Pancreas (tissue), 10 donors: ENCODE measurements around the gene ZFAND3. TPM values are rescaled to one million over a fixed set of nuclear protein-coding genes. Genes with fewer than 3 reads are reported as not detected.

Experiments used
- ATAC-seq, 4 donors: fragments of 200-7000 bp; cut with Tn5 transposase; one replicate each; pipeline versions ENCODE4 v1.8.0 to v1.9.1; 2020; ENCODE audit warnings: mild to moderate bottlenecking in 4 of 4, moderate library complexity in 4 of 4
- DNase-seq, 6 donors: peaks; one replicate each; pipeline ENCODE4 v3.0.0-alpha.2; 2020
- FAIRE-seq: peaks from 2 replicates; lab custom pipeline; 2012; peaks lifted over from hg19 to GRCh38; lab: Jason Lieb, UNC
- H3K27ac ChIP-seq, 4 donors: fragments of 200-600 bp; sonication (generic); 1 replicate in 3 of 4; 2 replicates in 1 of 4; pipeline versions ENCODE4 v1.5.0 to v1.8.0; 2020
- H3K27me3 ChIP-seq, 4 donors: fragments of 200-600 bp; one replicate each; pipeline ENCODE4 v1.8.0; 2021
- H3K36me3 ChIP-seq, 3 donors: fragments of 200-600 bp; sonication (generic) in 1 of 3; one replicate each; pipeline versions ENCODE4 v1.5.0 to v1.8.0; 2020 to 2021
- H3K4me1 ChIP-seq, 3 donors: fragments of 200-600 bp; one replicate each; pipeline ENCODE4 v1.8.0; 2021
- H3K4me3 ChIP-seq, 4 donors: fragments of 200-600 bp; sonication (generic) in 2 of 4; one replicate each; pipeline versions ENCODE4 v1.5.0 to v1.8.0; 2020 to 2021
- H3K9me3 ChIP-seq, 4 donors: fragments of 200-600 bp; one replicate each; pipeline ENCODE4 v1.8.0; 2021
- CTCF ChIP-seq, 4 donors: fragments of 200-600 bp; sonication (generic) in 3 of 4; IDR thresholded peaks; one replicate each; pipeline versions ENCODE4 v1.5.0 to v1.8.0; 2021; ENCODE audit warnings: antibody characterized with exemption in 4 of 4
- WGBS, 2 donors: extraction: QIAGEN DNeasy Blood & Tissue Kit; methylation state at CpG; one replicate each; pipeline ENCODE4 v1.1.7; 2013; 5-methylcytosine and 5-hydroxymethylcytosine counted together
- intact Hi-C, 3 donors: fragments of 100-400 bp; cut with DNase I; formaldehyde crosslinking; loops; one replicate each; pipeline versions ENCODE4 v1.11.1 to v1.14.2; 2022
- polyA plus RNA-seq, 2 donors: library from polyadenylated mRNA; stranded (reverse); fragments of 200-250 nt; gene quantifications; one replicate each; pipeline ENCODE4 v1.2.3, GENCODE V29; 2013
- total RNA-seq, 6 donors: library from RNA; stranded (reverse); fragmentation: NEBNext Ultra II Directional in 4 of 6; extraction: Animal tissue kit (Norgen Biotek cat#: 25700) in 4 of 6; gene quantifications; one replicate each; pipeline versions ENCODE4 v1.2.1 to v1.2.4, GENCODE V29; 2021 to 2023
- donor health status: healthy with polysubstance abuse.
- donor health status: DM: no; HTN: no; CAD: no; lungs with moderate emphysema.
- donor health status: DM: no; HTN: no; CAD: no.
- donor health status: control.
- donor health status: control.
- donor health status: Bipolar disorder and iron deficiency.
- donor health status: DM: yes; HTN: yes; CAD: no.
- donor health status: DM: no; HTN: no; CAD: no.
- donor health status: DM: no; HTN: no; CAD: no.
- donor health status: DM: yes; HTN: yes; CAD: no.

ZFAND3 gene
- total and polyA plus RNA-seq, 8 donors = 13.1 to 49.8 (median 31.8) TPM

DNA sequence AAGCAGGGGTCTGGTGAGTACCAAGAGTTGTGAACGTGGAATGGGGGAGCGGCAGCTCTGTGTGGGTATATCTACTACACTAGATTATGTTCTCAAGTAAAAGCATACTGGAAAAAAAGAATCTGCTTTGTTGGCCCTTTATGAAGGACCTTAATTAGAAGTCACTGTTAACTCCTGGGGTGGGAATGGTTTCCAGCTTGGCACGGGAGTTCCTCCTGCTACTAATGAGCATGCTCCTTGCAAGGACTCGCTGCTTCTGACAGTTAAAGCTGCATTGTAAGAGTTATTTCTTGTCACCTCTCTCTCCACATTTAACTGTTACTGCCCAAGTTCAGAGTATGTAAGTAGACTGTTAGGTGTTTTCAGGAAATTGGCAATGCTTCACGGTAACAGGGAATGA lies 292.7 kb downstream of the ZFAND3 start:
- TF ChIP-seq CTCF (IDR thresholded peaks at IDR 0.05) = no peak
- no peak overlapping the region for H3K27ac ChIP-seq
- DNase-seq = no peak
- peaks cover 0 to 6% (median 0%) of the 10 kb centered on the region in 3 donors for H3K4me1 ChIP-seq
- H3K4me3 ChIP-seq = no peak overlapping the region
- H3K36me3 ChIP-seq = no peaks in the 10 kb centered on the region
- 84 to 92% methylated on average over 5 of the region's 5 CpGs for WGBS, 2 donors
- no peak for ATAC-seq
- no peaks in the 10 kb centered on the region for H3K9me3 ChIP-seq
- no peak for FAIRE-seq
- intact Hi-C loops = no loop called here
- no peaks in the 10 kb centered on the region for H3K27me3 ChIP-seq

DNA sequence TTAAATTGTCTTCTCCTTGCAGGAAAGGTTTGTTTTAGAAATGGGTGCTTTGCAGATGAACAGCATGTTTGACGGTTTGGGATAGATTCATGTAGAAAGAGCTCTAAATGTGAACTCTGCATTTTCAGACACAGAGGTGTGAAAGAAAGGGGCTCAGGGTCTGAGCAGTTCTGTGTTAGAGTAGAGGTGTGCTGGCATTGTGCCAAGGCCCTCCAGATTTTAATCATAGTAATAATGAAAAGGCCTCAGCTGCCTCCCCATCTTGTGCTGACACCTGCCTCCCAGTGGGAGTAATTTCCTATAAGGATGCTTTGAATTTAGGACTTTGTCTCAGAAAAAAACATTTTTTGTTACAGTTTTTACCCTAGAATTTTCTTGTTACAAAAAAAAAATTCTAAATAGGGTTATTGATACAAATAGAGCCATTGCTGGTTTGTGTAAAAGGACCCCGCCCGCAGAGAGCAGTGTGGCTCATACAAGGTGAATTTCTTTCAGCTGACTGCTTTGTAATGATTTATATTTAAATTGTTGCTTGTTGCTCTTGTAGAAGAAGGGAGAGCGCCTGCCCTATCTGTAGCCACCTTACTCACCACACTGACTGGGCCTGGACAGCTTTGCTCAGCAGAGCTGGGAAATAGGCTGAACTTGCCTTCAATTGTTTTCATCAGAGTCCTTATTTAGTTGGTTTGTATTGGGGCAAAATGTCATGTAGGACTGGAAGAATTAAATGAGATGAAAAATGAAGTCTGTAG lies 294.5 kb downstream of the ZFAND3 start:
- intact Hi-C loops = no loop called here
- Histone ChIP-seq H3K36me3 (no peaks in the 10 kb centered on the region), H3K4me1 (peaks cover 0 to 4% (median 0%) of the 10 kb centered on the region in 3 donors)

DNA sequence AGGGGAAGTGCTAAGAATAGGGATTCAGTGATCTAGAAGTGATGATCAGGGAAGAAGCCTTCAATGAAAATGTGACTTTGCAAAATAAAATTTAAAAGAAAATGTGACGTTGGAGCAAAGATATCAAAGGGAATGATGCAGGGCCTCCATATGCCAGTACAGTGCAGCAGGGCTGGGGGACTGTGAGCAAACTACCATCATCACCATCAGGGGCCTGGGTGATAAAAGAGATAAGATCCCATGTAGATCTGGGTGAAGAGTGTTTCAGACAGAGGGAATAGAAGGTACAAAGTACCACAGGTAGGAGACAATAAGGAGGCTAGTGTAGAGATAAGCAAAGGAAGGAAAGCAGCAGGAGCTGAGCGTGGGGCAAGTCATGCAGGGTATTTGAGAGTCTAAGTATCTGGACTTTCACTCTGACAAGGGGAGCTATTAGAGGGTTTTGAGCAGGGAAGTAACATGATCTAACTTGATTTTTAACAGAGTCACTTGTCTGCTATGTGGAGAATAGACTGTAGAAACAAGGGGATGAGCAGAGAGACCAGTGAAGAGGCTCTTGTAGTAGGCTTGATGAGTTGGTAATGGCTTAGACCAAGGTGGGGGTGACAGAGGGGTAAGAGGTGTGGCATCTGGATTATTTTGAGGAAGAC lies 295.6 kb downstream of the ZFAND3 start:
- no peak for ATAC-seq
- H3K27me3 ChIP-seq = no peaks in the 10 kb centered on the region
- H3K36me3 ChIP-seq = no peaks in the 10 kb centered on the region
- DNase-seq = no peak
- FAIRE-seq = no peak
- H3K4me1 ChIP-seq = peaks cover 0 to 4% (median 0%) of the 10 kb centered on the region in 3 donors
- no peak for TF ChIP-seq CTCF (IDR thresholded peaks at IDR 0.05)
- H3K27ac ChIP-seq = no peak overlapping the region
- WGBS, 2 donors = 94 to 96% methylated on average over 2 of the region's 2 CpGs
- no peak overlapping the region for H3K4me3 ChIP-seq
- intact Hi-C loops = no loop called here
- no peaks in the 10 kb centered on the region for H3K9me3 ChIP-seq

More for the DNA sequence above, 294.5 kb downstream of the ZFAND3 start:
- Histone ChIP-seq H3K27ac (no peak overlapping the region), H3K4me3 (no peak overlapping the region), H3K27me3 (no peaks in the 10 kb centered on the region), H3K9me3 (no peaks in the 10 kb centered on the region)
- WGBS, 2 donors = 91 to 95% methylated on average over 4 of the region's 4 CpGs
- no peak for TF ChIP-seq CTCF (IDR thresholded peaks at IDR 0.05)
- ATAC-seq (no peak), DNase-seq (no peak), FAIRE-seq (no peak)

DNA sequence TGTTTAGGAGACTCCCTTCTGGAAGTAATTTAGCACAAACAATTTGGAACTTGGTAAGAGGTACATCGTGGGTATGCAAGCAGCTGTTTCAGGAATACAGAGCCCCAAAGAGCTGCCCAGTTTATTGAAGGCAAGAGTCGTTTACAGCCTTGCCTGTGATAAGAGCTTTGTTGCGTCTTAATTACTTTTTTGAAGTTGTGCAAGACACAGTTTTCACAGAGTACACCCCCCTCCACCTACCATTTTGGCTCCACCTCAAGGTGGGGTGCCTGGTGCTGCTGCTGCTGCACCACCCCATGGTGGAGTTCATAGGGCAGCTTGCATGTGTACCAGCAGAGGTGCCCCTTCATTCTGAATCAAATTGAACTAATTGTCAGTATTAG lies 296.1 kb downstream of the ZFAND3 start:
- no peak for TF ChIP-seq CTCF (IDR thresholded peaks at IDR 0.05)
- Histone ChIP-seq H3K27me3 (no peaks in the 10 kb centered on the region), H3K9me3 (no peaks in the 10 kb centered on the region), H3K4me3 (no peak overlapping the region), H3K4me1 (peaks cover 0 to 2% (median 0%) of the 10 kb centered on the region in 3 donors), H3K27ac (no peak overlapping the region), H3K36me3 (no peaks in the 10 kb centered on the region)
- intact Hi-C loops = no loop called here
- ATAC-seq = no peak
- no peak for FAIRE-seq
- no peak for DNase-seq
- WGBS, 2 donors = 60 to 66% methylated on average over 3 of the region's 3 CpGs

DNA sequence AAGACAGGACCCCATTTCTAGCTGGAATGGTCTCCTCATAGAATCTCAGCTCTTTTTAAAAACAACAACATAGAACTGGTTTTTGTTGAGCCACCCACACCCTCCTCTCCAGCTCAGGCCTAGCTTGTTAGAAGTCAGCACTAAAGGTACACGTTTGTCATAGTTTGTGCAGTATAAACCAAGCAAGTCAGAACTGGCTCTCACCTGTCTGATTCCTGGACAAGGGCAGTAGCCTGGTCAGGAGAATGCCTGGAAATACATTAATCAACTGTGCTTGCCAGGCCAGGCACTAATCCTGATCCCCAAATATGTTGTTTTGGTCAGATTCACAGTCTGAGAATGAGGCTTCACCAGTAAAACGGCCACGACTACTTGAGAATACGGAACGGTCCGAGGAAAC lies 296.7 kb downstream of the ZFAND3 start:
- TF ChIP-seq CTCF (IDR thresholded peaks at IDR 0.05) = no peak
- H3K27ac ChIP-seq = no peak overlapping the region
- no peaks in the 10 kb centered on the region for H3K36me3 ChIP-seq
- no peak for ATAC-seq
- H3K4me3 ChIP-seq = no peak overlapping the region
- FAIRE-seq = no peak
- H3K27me3 ChIP-seq = no peaks in the 10 kb centered on the region
- intact Hi-C loops = no loop called here
- no peaks in the 10 kb centered on the region for H3K9me3 ChIP-seq
- no peak for DNase-seq
- 89 to 94% methylated on average over 6 of the region's 6 CpGs for WGBS, 2 donors
- H3K4me1 ChIP-seq = no peaks in the 10 kb centered on the region
